Medulla oblongata (tissue), 1 donor: Measurements from ENCODE around the gene TLX2.

ENCODE experiments used
- DNase-seq: peaks from one replicate; pipeline ENCODE4 v3.0.0-alpha.2; 2015; ENCODE audit errors: extremely low spot score

Gene TLX2

GRCh38 chr2:74511104-74511989 is 2.9 kb upstream of the TLX2 start:
- no peak for DNase-seq

GRCh38 chr2:74512744-74513604 is 1.3 kb upstream of the TLX2 start:
- DNase-seq: no peak

GRCh38 chr2:74513605-74514367 is 464 bp upstream of the TLX2 start:
- no peak for DNase-seq

GRCh38 chr2:74515271-74515980 is 1.2 kb downstream of the TLX2 start:
- no peak for DNase-seq

GRCh38 chr2:74515981-74516633 is 1.9 kb downstream of the TLX2 start:
- DNase-seq: peak; percentile 37

GRCh38 chr2:74516650-74517049 is 2.4 kb downstream of the TLX2 start:
- DNase-seq: no peak

- no peak for DNase-seq
Measured at GRCh38 chr2:74522516-74522915, 8.3 kb downstream of the TLX2 start.

- no peak for DNase-seq
Measured at GRCh38 chr2:74524005-74524404, 9.8 kb downstream of the TLX2 start.

GRCh38 chr2:74524955-74525716 is 10.9 kb downstream of the TLX2 start:
- no peak for DNase-seq

GRCh38 chr2:74525717-74526648 is 11.7 kb downstream of the TLX2 start, which contains the start of gene DQX1:
Gene DQX1, minus strand, starts transcription at chr2:74526231. Its CDS starts 502 bp downstream, at chr2:74525729.
- peak; percentile 20 for DNase-seq

- no peak for DNase-seq
Measured at GRCh38 chr2:74526649-74527230, 12.5 kb downstream of the TLX2 start.

GRCh38 chr2:74527741-74528140 is 13.5 kb downstream of the TLX2 start:
- no peak for DNase-seq

- no peak for DNase-seq
Measured at GRCh38 chr2:74528600-74529356, 14.5 kb downstream of the TLX2 start.

- peak; percentile 99 for DNase-seq
Measured at GRCh38 chr2:74529357-74530238, 15.3 kb downstream of the TLX2 start, which contains the start of the genes AUP1 and HTRA2. Gene AUP1, minus strand, starts transcription at chr2:74529706. Its CDS starts 77 bp downstream, at chr2:74529629. Gene HTRA2, plus strand, starts transcription at chr2:74529933. Its CDS starts 74 bp downstream, at chr2:74530007.

- DNase-seq: peak; percentile 42
Measured at GRCh38 chr2:74530239-74531187, 16.3 kb downstream of the TLX2 start.
